ENCODE data around the gene CDADC1.

CDADC1 gene

GRCh38 chr13:49342454-49342853 is 94.7 kb downstream of the CDADC1 start:
- no peak overlapping the region for H3K4me3 ChIP-seq (replicated peaks; ENCODE audit: low read depth, low read length)
- TF ChIP-seq, protein P1, sequence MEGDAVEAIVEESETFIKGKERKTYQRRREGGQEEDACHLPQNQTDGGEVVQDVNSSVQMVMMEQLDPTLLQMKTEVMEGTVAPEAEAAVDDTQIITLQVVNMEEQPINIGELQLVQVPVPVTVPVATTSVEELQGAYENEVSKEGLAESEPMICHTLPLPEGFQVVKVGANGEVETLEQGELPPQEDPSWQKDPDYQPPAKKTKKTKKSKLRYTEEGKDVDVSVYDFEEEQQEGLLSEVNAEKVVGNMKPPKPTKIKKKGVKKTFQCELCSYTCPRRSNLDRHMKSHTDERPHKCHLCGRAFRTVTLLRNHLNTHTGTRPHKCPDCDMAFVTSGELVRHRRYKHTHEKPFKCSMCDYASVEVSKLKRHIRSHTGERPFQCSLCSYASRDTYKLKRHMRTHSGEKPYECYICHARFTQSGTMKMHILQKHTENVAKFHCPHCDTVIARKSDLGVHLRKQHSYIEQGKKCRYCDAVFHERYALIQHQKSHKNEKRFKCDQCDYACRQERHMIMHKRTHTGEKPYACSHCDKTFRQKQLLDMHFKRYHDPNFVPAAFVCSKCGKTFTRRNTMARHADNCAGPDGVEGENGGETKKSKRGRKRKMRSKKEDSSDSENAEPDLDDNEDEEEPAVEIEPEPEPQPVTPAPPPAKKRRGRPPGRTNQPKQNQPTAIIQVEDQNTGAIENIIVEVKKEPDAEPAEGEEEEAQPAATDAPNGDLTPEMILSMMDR (IDR thresholded peaks at IDR 0.05; ENCODE audit: insufficient read depth, low read length, poor library complexity, severe bottlenecking), result no peak
- no peak for DNase-seq (ENCODE audit: extremely low read depth, insufficient read length)
- H3K27me3 ChIP-seq (replicated peaks; ENCODE audit: control insufficient read depth, insufficient read depth, low read length), result no peaks in the 10 kb centered on the region
- H3K36me3 ChIP-seq (ENCODE audit: control insufficient read depth, insufficient read depth, low read length), result no peaks in the 10 kb centered on the region

All from GM06990 (cell line).